ENCODE data around the gene SLC12A7.
"Not testable (repeated sequence)": the region's sequence is repeated elsewhere in the genome, so short reads cannot be mapped to it uniquely, and the experiment has no call there.

Gene SLC12A7

GRCh38 chr5:1007681-1008450 lies 104.0 kb downstream of the SLC12A7 start:
- DNase-seq (ENCODE audit: low read depth) = no peak

DNA sequence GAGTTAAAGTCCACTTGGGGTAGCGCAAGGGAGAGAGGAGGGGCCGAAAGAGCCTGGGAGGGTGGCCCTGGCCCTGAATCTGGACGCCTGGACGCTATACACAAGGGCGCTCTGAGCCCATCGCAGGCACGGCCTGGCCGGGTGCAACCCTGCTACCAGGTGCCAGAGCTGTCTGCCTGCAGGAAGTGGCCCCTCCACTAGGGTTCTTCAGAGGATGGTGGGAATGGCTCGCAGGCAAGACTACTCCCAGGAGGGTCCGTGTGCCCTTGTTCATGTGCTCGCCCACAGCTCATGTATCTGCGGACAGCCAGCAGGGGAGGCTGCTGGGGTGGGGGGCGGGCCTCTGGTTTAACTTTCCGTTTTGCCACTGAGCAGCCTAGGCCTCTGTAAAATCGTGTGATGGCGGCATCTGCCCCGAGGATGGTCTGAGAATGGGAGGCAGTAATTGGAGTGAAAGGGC lies 104.6 kb downstream of the SLC12A7 start:
- DNase-seq (ENCODE audit: low read depth) = no peak

GRCh38 chr5:1006656-1007071 lies 105.2 kb downstream of the SLC12A7 start:
- no peak for DNase-seq (ENCODE audit: low read depth)

DNA sequence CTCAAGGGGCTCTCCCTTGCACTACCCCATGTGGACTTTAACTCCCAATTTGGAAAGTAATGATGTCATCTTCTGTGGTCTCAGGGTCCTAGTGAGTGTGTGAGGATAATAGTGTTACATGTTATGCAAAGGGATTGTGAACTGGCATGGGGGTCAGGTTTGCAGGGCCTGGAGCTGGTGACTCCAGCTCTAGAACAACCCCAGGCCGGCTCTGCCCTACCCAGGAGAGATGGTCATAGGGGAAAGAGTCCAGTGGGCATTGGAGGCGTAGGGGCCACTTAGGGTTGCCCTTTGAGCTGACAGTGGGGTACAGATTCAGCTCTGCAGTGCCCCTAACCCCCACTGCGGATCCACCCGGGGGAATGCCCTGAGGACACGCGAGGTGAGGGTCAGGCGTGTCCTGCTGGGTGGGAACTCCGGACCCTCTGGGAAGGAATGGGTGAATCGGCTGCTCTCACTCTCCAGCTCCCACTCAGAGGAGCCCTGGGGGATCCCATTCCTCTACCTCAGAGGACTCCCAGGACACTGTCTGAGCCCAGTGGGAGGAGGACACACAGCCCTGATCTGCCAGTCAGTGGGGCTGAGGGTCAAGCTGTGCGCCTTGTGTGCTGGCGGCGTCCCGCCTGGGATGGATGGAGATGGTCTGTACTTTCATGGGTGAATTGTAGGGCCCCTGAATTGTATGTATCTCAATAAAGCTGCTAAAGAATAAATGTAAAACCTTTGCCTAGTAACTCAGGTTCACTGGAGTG lies 105.8 kb downstream of the SLC12A7 start:
- DNase-seq (ENCODE audit: low read depth) = no peak

DNA sequence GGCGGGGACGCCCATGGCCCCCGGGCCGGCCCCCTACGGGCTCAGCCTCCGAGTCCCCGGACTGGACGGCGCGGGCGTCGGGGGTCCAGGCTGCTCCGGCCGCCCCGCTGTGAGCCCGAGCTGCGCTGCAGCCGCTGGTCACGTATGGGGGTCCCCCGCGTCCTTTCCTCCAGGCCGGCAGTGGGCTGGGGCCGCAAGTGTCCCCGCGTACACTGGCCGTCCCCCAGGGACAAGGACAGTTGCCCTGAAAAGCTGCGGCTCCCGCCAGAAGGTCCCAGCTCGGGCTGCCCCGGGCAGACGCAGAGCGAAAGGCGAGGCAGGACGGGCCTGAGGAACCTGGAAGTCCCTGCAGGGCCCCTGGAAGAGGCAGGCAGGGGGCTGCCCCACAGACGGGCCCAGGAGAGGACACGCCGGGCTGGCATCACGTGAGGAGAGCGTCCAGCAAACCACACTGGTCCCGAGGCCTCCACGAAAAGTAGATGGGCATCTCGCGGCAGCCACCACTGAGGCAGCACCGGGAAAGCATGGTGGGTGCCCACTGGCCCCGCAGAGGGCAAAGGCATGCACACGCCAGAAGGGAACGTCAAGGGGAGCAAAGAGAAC lies 106.5 kb downstream of the SLC12A7 start:
- no peak for DNase-seq (ENCODE audit: low read depth)

GRCh38 chr5:1004461-1005248 lies 107.2 kb downstream of the SLC12A7 start:
- peak; percentile 29 for DNase-seq (ENCODE audit: low read depth)

DNA sequence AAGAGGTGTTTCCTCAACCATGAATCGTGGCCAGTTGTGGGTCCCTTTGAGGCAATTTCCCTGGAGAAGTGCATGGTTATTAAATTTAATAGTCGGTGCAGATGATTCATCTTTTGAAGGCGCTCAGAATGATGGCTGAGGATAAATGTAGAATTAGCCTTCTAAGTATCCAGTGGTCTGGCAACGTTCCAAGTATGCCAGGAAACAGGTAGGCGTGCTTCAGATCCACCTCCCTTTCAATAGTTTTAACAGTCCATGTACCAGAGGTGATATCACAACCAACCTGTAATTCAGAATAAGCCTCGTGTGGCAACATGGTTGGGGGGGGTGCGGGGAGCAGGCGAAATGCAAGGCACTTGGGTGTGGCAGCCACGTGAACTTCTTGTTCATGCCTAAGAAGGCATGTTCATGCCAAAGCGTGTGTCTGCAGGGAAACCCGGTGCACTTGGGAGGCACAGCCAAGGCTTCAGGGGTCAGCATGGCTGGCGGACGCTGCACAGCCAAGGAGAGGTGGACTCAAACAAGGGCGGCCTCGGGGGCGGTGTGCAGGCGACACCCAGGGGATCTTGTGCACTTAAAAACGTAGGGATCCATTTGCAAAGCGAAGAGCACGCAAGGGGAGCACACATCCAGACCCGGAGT lies 108.4 kb downstream of the SLC12A7 start:
- no peak for DNase-seq (ENCODE audit: low read depth)

- no peak for DNase-seq (ENCODE audit: low read depth)
Measured at GRCh38 chr5:1002836-1003235, 109.0 kb downstream of the SLC12A7 start.

- DNase-seq (ENCODE audit: low read depth) = no peak
Measured at GRCh38 chr5:1002271-1002546, 109.7 kb downstream of the SLC12A7 start.

DNA sequence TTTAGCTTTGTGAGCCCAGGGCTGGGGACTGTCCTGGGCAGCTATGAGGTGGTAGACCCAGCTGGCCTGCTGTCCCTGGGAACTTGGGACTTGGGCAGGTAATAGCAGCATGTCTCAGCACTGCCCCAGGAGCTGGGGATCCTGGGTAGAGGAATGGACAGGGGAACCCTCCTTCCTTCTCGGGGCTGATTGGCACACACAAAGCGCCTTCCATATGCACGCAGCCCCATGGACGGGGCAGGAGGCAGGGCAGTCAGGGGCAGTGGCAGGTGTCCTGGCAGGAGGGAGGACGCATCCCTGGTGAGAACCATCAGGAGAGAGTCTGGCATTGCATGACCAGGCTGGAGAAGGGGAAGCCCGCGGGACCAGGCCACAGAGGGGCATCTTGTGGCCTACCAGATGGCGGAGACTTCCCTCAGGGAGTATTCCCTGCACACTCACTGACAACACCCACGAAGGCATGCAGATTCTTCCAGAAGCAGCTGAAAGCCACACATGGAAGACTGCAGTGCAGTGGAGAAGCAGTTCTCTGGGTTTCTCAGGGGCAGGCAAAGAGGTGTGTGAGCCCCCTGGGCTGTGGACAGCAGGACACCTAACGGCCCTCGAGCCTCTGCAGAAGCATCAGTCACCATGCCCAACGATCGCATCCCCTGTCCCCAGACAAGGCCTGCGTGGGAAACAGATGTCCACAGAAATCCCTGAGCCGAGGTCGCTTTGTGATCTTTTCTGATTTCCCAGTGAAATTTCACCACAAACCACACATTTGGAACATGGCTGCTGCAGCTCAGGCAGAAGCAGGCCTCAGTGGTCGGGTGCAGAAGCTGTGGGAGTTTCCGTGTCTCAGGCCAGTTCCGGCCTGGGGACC lies 110.2 kb downstream of the SLC12A7 start:
- DNase-seq (ENCODE audit: low read depth) = no peak

- DNase-seq (ENCODE audit: low read depth) = not testable (repeated sequence)
Measured at GRCh38 chr5:1000831-1001230, 111.0 kb downstream of the SLC12A7 start.
